WTC11 (cell line): ENCODE data around the gene CNTN5. TPM values are rescaled to one million over a fixed set of nuclear protein-coding genes. Genes with fewer than 3 reads are reported as not detected.

Source experiments
- ATAC-seq: fragments of 200-7000 bp; cut with Tn5 transposase; 2 replicates; pipeline ENCODE4 v1.10.0; 2021; ENCODE audit warnings: mild to moderate bottlenecking, moderate library complexity
- CTCF ChIA-PET: fragments of 300-600 bp; sonication (Branson Sonifier 250); formaldehyde crosslinking; loops from one replicate; lab custom pipeline; 2021; ENCODE audit warnings: antibody characterized with exemption; lab: Charles Lee
- POLR2A ChIA-PET: fragments of 350-600 bp; sonication (Branson Sonifier 250); formaldehyde crosslinking; loops from one replicate; lab custom pipeline; 2021; ENCODE audit warnings: antibody characterized with exemption; lab: Charles Lee
- DNase-seq: peaks from one replicate; pipeline ENCODE4 v3.0.0; 2021; ENCODE audit warnings: low spot score
- H3K27ac Mint-ChIP-seq: 2 replicates; pipeline ENCODE4 v1.8.0; 2021; ENCODE audit warnings: mixed read lengths
- H3K27me3 Mint-ChIP-seq: 2 replicates; pipeline ENCODE4 v1.8.0; 2021; ENCODE audit warnings: low read depth, mild to moderate bottlenecking, moderate library complexity, mixed read lengths
- H3K36me3 Mint-ChIP-seq: 2 replicates; pipeline ENCODE4 v1.8.0; 2021; ENCODE audit warnings: mixed read lengths
- H3K4me1 Mint-ChIP-seq: 2 replicates; pipeline ENCODE4 v1.8.0; 2022; ENCODE audit warnings: mixed read lengths
- H3K4me3 Mint-ChIP-seq: 2 replicates; pipeline ENCODE4 v1.8.0; 2021; ENCODE audit warnings: mild to moderate bottlenecking, moderate library complexity, mixed read lengths
- H3K9me3 Mint-ChIP-seq: 2 replicates; pipeline ENCODE4 v1.8.0; 2021; ENCODE audit warnings: mixed read lengths
- EMX1 ChIP-seq: fragments of 250-450 bp; sonication (Bioruptor Pico); IDR thresholded peaks from 2 replicates; pipeline ENCODE4 v1.8.0; 2021; ENCODE audit warnings: mild to moderate bottlenecking
- FOXP1 ChIP-seq: sonication (generic); formaldehyde crosslinking; IDR thresholded peaks from 2 replicates; pipeline ENCODE4 v1.8.0; 2022; ENCODE audit warnings: missing genetic modification reagents, mild to moderate bottlenecking, moderate library complexity, borderline replicate concordance
- GRHL2 ChIP-seq: fragments of 250-450 bp; sonication (Bioruptor Pico); IDR thresholded peaks from 2 replicates; pipeline ENCODE4 v1.8.0; 2022; ENCODE audit warnings: mild to moderate bottlenecking, moderate library complexity; ENCODE audit not compliant: insufficient replicate concordance, severe bottlenecking
- IRF2 ChIP-seq: sonication (generic); formaldehyde crosslinking; IDR thresholded peaks from 2 replicates; pipeline ENCODE4 v1.8.0; 2022; ENCODE audit warnings: low read depth, missing genetic modification reagents, borderline replicate concordance
- MYBL2 ChIP-seq: sonication (generic); formaldehyde crosslinking; IDR thresholded peaks from 2 replicates; pipeline ENCODE4 v1.8.1; 2023; ENCODE audit warnings: mild to moderate bottlenecking, moderate library complexity, missing genetic modification reagents
- NFATC4 ChIP-seq: fragments of 250-450 bp; sonication (Bioruptor Pico); IDR thresholded peaks from 2 replicates; pipeline ENCODE4 v1.9.0; 2021; ENCODE audit warnings: mild to moderate bottlenecking
- NR1H2 ChIP-seq: sonication (generic); formaldehyde crosslinking; IDR thresholded peaks from 2 replicates; pipeline ENCODE4 v1.9.0; 2021; ENCODE audit warnings: mild to moderate bottlenecking, moderate library complexity, missing genetic modification reagents
- TEAD4 ChIP-seq: sonication (generic); formaldehyde crosslinking; IDR thresholded peaks from 2 replicates; pipeline ENCODE4 v1.8.0; 2022; ENCODE audit warnings: mild to moderate bottlenecking, missing genetic modification reagents
- ZNF232 ChIP-seq: sonication (generic); formaldehyde crosslinking; IDR thresholded peaks from 2 replicates; pipeline ENCODE4 v1.8.0; 2022; ENCODE audit warnings: mild to moderate bottlenecking, missing genetic modification reagents
- ZNF317 ChIP-seq: sonication (generic); formaldehyde crosslinking; IDR thresholded peaks from 2 replicates; pipeline ENCODE4 v1.8.1; 2023; ENCODE audit warnings: low read depth, mild to moderate bottlenecking, moderate library complexity, missing genetic modification reagents, borderline replicate concordance
- total RNA-seq: library from RNA; stranded (reverse); gene quantifications from 3 replicates; pipeline ENCODE4 v1.2.3, GENCODE V29; 2021
- TF ChIP-seq, protein P1 (sequence below): sonication (generic); formaldehyde crosslinking; IDR thresholded peaks from 2 replicates; pipeline ENCODE4 v1.8.1; 2022; ENCODE audit warnings: low read depth, missing genetic modification reagents, borderline replicate concordance
- TF ChIP-seq, protein P2 (sequence below): fragments of 250-450 bp; sonication (Bioruptor Pico); IDR thresholded peaks from 2 replicates; pipeline ENCODE4 v1.8.0; 2021; ENCODE audit warnings: mild to moderate bottlenecking
- TF ChIP-seq, protein P3 (sequence below): sonication (generic); formaldehyde crosslinking; IDR thresholded peaks from 2 replicates; pipeline ENCODE4 v1.8.0; 2023; ENCODE audit warnings: missing genetic modification reagents, mild to moderate bottlenecking, borderline replicate concordance
- TF ChIP-seq, protein P4 (sequence below): sonication (generic); formaldehyde crosslinking; IDR thresholded peaks from 2 replicates; pipeline ENCODE4 v1.8.0; 2022; ENCODE audit warnings: mild to moderate bottlenecking, missing genetic modification reagents
- TF ChIP-seq, protein P5 (sequence below): fragments of 250-450 bp; sonication (Bioruptor Pico); conservative IDR thresholded peaks from 2 replicates; pipeline ENCODE4 v1.9.0; 2021; ENCODE audit warnings: mild to moderate bottlenecking
- TF ChIP-seq, protein P6 (sequence below): sonication (generic); formaldehyde crosslinking; IDR thresholded peaks from 2 replicates; pipeline ENCODE4 v1.8.0; 2022; ENCODE audit warnings: mild to moderate bottlenecking, missing genetic modification reagents

Gene CNTN5
- total RNA-seq, 1 experiment from 2014 or later: 0.07 TPM

DNA sequence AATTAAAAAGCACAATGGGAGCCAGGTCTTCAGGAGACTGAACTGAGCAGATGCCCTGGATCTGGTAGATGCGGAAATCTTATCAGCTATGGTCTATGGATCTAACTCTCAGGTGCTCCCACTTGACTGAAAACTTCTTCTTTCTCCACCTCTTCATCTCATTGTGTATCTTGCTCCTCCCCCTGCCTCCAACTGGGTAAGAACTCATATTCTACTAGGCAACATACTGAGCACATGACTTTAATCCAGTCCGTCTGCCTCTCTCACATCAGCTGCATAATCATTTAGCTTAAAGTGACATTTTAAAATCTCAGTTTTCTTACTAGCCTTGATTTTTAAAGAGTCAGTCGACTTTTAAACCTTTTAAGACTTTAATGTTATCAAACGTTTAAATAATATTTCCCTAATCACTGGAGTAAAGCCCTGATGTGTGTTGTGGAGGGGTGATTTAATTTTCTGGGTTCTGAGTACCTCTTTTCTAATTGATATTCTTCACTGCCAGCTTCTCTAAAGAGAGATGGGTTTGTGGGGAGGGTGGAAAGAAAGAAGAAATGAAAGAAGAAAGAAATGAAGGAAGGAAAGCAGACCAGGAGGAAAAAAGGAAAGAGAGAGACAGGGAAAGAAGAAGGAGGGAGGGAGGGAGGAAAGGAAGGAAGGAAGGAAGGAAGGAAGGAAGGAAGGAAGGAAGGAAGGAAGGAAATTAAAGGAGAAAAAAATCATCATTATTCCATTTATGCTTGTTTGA lies 1073.5 kb downstream of the CNTN5 start:
- ATAC-seq (peak; percentile 55), DNase-seq (no peak)
- H3K27me3 Mint-ChIP-seq: no peaks in the 10 kb centered on the region; the same call in 1 of the 2 replicates
- TF ChIP-seq, protein P1, sequence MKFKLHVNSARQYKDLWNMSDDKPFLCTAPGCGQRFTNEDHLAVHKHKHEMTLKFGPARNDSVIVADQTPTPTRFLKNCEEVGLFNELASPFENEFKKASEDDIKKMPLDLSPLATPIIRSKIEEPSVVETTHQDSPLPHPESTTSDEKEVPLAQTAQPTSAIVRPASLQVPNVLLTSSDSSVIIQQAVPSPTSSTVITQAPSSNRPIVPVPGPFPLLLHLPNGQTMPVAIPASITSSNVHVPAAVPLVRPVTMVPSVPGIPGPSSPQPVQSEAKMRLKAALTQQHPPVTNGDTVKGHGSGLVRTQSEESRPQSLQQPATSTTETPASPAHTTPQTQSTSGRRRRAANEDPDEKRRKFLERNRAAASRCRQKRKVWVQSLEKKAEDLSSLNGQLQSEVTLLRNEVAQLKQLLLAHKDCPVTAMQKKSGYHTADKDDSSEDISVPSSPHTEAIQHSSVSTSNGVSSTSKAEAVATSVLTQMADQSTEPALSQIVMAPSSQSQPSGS (CRISPR knock-in tag): no peak
- TF ChIP-seq, protein P2, sequence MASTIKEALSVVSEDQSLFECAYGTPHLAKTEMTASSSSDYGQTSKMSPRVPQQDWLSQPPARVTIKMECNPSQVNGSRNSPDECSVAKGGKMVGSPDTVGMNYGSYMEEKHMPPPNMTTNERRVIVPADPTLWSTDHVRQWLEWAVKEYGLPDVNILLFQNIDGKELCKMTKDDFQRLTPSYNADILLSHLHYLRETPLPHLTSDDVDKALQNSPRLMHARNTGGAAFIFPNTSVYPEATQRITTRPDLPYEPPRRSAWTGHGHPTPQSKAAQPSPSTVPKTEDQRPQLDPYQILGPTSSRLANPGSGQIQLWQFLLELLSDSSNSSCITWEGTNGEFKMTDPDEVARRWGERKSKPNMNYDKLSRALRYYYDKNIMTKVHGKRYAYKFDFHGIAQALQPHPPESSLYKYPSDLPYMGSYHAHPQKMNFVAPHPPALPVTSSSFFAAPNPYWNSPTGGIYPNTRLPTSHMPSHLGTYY (CRISPR knock-in tag): no peak
- TF ChIP-seq, protein P3, sequence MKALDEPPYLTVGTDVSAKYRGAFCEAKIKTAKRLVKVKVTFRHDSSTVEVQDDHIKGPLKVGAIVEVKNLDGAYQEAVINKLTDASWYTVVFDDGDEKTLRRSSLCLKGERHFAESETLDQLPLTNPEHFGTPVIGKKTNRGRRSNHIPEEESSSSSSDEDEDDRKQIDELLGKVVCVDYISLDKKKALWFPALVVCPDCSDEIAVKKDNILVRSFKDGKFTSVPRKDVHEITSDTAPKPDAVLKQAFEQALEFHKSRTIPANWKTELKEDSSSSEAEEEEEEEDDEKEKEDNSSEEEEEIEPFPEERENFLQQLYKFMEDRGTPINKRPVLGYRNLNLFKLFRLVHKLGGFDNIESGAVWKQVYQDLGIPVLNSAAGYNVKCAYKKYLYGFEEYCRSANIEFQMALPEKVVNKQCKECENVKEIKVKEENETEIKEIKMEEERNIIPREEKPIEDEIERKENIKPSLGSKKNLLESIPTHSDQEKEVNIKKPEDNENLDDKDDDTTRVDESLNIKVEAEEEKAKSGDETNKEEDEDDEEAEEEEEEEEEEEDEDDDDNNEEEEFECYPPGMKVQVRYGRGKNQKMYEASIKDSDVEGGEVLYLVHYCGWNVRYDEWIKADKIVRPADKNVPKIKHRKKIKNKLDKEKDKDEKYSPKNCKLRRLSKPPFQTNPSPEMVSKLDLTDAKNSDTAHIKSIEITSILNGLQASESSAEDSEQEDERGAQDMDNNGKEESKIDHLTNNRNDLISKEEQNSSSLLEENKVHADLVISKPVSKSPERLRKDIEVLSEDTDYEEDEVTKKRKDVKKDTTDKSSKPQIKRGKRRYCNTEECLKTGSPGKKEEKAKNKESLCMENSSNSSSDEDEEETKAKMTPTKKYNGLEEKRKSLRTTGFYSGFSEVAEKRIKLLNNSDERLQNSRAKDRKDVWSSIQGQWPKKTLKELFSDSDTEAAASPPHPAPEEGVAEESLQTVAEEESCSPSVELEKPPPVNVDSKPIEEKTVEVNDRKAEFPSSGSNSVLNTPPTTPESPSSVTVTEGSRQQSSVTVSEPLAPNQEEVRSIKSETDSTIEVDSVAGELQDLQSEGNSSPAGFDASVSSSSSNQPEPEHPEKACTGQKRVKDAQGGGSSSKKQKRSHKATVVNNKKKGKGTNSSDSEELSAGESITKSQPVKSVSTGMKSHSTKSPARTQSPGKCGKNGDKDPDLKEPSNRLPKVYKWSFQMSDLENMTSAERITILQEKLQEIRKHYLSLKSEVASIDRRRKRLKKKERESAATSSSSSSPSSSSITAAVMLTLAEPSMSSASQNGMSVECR (CRISPR knock-in tag): no peak
- TF ChIP-seq EMX1 (CRISPR knock-in tag) (no peak), NFATC4 (CRISPR knock-in tag) (no peak), NR1H2 (CRISPR knock-in tag) (no peak), MYBL2 (no peak), IRF2 (CRISPR knock-in tag) (no peak)
- TF ChIP-seq, protein P4, sequence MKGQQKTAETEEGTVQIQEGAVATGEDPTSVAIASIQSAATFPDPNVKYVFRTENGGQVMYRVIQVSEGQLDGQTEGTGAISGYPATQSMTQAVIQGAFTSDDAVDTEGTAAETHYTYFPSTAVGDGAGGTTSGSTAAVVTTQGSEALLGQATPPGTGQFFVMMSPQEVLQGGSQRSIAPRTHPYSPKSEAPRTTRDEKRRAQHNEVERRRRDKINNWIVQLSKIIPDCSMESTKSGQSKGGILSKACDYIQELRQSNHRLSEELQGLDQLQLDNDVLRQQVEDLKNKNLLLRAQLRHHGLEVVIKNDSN (CRISPR knock-in tag): no peak
- TF ChIP-seq, protein P5, sequence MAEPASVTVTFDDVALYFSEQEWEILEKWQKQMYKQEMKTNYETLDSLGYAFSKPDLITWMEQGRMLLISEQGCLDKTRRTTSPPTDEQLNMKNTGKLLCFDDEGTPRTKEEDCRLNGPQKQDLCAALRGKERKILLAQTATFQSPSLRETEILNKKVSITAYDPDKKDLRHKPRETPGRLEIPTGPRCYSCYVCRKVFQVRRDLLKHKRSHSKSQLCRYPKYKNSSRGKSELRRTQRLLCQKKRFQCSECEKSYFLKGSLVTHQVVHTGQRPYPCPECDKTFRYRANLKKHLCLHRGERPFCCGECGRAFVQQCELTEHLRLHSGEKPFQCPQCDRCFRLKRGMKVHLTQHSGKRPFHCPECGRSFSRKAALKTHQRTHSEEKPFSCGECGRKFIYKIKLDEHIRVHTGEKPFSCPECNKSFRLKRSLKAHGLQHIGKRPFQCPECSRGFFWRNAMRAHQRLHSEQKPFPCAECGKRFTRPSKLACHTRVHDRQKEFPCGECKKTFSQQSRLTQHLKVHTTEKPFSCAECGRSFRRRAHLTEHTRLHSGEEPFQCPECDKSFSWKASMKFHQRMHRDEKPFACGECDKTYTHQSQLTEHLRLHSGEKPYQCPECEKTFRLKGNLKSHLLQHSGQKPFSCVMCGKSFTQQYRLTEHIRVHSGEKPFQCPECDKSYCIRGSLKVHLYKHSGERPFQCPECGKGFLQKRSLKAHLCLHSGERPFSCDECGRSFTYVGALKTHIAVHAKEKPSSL (CRISPR knock-in tag): no peak
- H3K36me3 Mint-ChIP-seq: no peaks in the 10 kb centered on the region
- H3K27ac Mint-ChIP-seq: no peak overlapping the region
- CTCF ChIA-PET: no interaction called here
- POLR2A ChIA-PET: no interaction called here
- H3K4me3 Mint-ChIP-seq: no peak overlapping the region
- H3K4me1 Mint-ChIP-seq: peaks cover 24% of the 10 kb centered on the region
- no peaks in the 10 kb centered on the region for H3K9me3 Mint-ChIP-seq

DNA sequence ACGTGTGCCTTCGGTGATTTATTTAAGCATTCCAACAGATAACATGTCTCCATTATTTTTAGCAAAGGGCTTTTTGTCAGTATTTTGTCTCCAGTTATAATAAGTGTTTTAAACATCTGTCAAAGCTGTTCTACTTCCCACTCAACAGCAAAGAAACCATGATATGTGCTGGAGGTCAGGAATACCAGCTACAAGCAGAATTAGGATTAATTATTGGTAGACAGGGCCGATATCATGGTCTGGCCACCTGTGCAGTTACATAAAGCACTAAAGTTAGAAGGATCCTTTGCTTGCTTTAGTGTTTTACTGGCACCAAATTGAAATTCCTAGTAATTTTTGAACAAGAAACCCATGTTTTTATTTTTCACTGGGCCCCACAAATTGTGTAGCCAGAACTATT lies 1075.1 kb downstream of the CNTN5 start:
- Mint-ChIP-seq H3K9me3 (no peaks in the 10 kb centered on the region), H3K27ac (no peak overlapping the region), H3K36me3 (no peaks in the 10 kb centered on the region), H3K4me1 (peaks cover 28% of the 10 kb centered on the region), H3K4me3 (no peak overlapping the region), H3K27me3 (no peaks in the 10 kb centered on the region)
- no peak for DNase-seq
- no peak for ATAC-seq
- ChIA-PET POLR2A (no interaction called here), CTCF (no interaction called here)
- TF ChIP-seq FOXP1 (CRISPR knock-in tag) (no peak), IRF2 (CRISPR knock-in tag) (no peak), ZNF232 (no peak), ZNF317 (CRISPR knock-in tag) (no peak), TEAD4 (no peak), GRHL2 (CRISPR knock-in tag) (no peak)
- TF ChIP-seq, protein P2 (CRISPR knock-in tag): no peak
- TF ChIP-seq, protein P6, sequence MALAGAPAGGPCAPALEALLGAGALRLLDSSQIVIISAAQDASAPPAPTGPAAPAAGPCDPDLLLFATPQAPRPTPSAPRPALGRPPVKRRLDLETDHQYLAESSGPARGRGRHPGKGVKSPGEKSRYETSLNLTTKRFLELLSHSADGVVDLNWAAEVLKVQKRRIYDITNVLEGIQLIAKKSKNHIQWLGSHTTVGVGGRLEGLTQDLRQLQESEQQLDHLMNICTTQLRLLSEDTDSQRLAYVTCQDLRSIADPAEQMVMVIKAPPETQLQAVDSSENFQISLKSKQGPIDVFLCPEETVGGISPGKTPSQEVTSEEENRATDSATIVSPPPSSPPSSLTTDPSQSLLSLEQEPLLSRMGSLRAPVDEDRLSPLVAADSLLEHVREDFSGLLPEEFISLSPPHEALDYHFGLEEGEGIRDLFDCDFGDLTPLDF (CRISPR knock-in tag): no peak
